Measurements from ENCODE around the gene LYZL6. TPM values are rescaled to one million over a fixed set of nuclear protein-coding genes. Genes with fewer than 3 reads are reported as not detected.

The LYZL6 gene
- total RNA-seq, 1 experiment from 2014 or later = not detected

DNA sequence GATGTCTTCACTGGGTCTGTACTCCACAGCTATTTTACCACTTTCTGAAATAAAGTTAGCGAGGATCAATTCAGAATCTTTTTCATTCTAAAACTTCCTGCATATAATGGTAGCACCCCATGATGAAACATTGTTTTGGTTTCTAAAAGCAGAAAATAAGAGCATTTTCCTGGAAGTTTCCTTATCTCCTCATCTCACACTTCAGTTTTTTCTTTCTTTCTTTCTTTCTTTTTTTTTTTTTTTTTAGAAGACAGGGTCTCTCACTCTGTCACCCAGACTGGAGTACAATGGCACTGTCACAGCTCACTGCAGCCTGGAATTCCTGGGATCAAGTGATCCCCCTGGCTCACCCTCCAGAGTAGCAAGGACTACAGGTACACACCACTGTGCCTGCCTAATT, 23.3 kb downstream of the LYZL6 start:
- Histone ChIP-seq H3K4me1 (ENCODE audit: low read length) (no peaks in the 10 kb centered on the region), H3K27me3 (ENCODE audit: low read length) (no peaks in the 10 kb centered on the region), H3K9me2 (replicated peaks; ENCODE audit: insufficient read depth, low read length) (no peaks in the 10 kb centered on the region), H3K4me3 (ENCODE audit: low read length) (no peak overlapping the region), H3K9me3 (ENCODE audit: low read length) (no peaks in the 10 kb centered on the region), H3K4me2 (ENCODE audit: low read depth, low read length, poor library complexity, severe bottlenecking) (no peak overlapping the region), H3K36me3 (ENCODE audit: insufficient read depth, low read length) (peaks cover 4% of the 10 kb centered on the region; the same call in 1 of the 2 replicates), H3K27ac (ENCODE audit: low read length) (no peak overlapping the region), H2AFZ (ENCODE audit: low read length) (no peak overlapping the region), H3K9ac (ENCODE audit: low read length) (no peak overlapping the region), H3K79me2 (ENCODE audit: low read length) (no peaks in the 10 kb centered on the region), H4K20me1 (ENCODE audit: insufficient read depth, low read depth, low read length) (no peaks in the 10 kb centered on the region)
- no peak for DNase-seq

DNA sequence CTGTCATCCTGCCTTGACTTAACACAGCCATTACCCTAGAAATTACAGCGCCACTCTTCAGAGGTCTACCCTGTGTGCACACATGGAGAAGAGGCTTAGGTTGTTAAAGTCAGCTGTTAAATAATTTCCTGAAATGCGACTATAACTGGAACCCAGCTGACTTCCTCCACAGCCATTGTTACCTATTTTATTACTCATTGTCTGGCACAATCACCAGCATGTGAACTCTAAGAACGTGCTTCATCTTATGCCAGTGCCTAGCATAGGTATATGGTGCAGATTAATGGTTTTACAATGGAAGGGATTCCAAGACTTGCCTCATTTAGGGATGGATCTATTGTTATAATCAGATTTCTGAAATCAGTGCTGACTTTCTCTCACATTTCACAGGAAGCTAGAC, 24.8 kb downstream of the LYZL6 start:
- Histone ChIP-seq H3K79me2 (ENCODE audit: low read length) (no peaks in the 10 kb centered on the region), H3K4me1 (ENCODE audit: low read length) (no peaks in the 10 kb centered on the region), H3K9me2 (replicated peaks; ENCODE audit: insufficient read depth, low read length) (no peaks in the 10 kb centered on the region), H3K36me3 (ENCODE audit: insufficient read depth, low read length) (no peaks in the 10 kb centered on the region), H3K9ac (ENCODE audit: low read length) (no peak overlapping the region), H3K4me3 (ENCODE audit: low read length) (no peak overlapping the region), H2AFZ (ENCODE audit: low read length) (no peak overlapping the region), H3K9me3 (ENCODE audit: low read length) (no peaks in the 10 kb centered on the region), H3K27ac (ENCODE audit: low read length) (no peak overlapping the region), H3K27me3 (ENCODE audit: low read length) (no peaks in the 10 kb centered on the region), H3K4me2 (ENCODE audit: low read depth, low read length, poor library complexity, severe bottlenecking) (no peak overlapping the region), H4K20me1 (ENCODE audit: insufficient read depth, low read depth, low read length) (no peaks in the 10 kb centered on the region)
- DNase-seq = no peak

DNA sequence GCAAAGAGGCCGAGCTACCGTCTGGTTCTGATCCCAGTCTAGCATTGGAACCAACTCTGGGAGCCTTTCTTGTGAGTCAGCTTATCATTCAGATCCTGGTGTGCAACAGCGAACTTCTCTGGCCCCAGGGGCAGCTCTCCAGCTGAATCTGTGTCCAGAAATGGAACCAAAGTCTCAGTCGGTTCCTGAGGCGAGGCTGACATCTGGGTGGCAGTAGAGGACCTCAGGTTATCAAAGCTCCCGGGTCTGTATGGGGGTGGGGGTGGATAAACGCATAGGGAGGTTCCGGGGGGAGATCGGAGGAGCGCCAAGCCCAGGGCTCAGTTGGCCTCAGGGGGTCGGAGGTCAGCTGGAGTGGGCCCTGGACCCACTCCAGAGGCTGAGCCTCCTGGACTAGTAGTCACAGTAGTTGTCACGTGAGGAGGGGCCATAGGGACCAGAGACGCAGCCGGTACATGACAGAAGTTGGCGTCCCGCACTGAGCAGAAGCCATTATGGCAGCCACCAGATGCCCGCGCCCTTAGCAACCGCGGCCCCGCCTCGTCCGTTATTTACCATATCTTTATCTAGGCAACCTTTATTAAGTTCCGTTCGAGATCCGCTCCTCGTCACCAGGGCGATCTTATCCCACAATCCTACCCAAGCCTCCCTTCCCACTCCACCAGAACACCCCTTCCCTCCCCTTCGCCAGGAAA, 25.8 kb downstream of the LYZL6 start:
- Histone ChIP-seq H3K4me2 (ENCODE audit: low read depth, low read length, poor library complexity, severe bottlenecking) (no peak overlapping the region), H2AFZ (ENCODE audit: low read length) (no peak overlapping the region), H3K9ac (ENCODE audit: low read length) (no peak overlapping the region), H3K4me1 (ENCODE audit: low read length) (no peaks in the 10 kb centered on the region), H3K27me3 (ENCODE audit: low read length) (no peaks in the 10 kb centered on the region), H3K79me2 (ENCODE audit: low read length) (no peaks in the 10 kb centered on the region), H3K36me3 (ENCODE audit: insufficient read depth, low read length) (no peaks in the 10 kb centered on the region), H3K27ac (ENCODE audit: low read length) (no peak overlapping the region), H3K9me3 (ENCODE audit: low read length) (no peaks in the 10 kb centered on the region), H3K9me2 (replicated peaks; ENCODE audit: insufficient read depth, low read length) (no peaks in the 10 kb centered on the region), H3K4me3 (ENCODE audit: low read length) (no peak overlapping the region), H4K20me1 (ENCODE audit: insufficient read depth, low read depth, low read length) (no peaks in the 10 kb centered on the region)
- no peak for DNase-seq

DNA sequence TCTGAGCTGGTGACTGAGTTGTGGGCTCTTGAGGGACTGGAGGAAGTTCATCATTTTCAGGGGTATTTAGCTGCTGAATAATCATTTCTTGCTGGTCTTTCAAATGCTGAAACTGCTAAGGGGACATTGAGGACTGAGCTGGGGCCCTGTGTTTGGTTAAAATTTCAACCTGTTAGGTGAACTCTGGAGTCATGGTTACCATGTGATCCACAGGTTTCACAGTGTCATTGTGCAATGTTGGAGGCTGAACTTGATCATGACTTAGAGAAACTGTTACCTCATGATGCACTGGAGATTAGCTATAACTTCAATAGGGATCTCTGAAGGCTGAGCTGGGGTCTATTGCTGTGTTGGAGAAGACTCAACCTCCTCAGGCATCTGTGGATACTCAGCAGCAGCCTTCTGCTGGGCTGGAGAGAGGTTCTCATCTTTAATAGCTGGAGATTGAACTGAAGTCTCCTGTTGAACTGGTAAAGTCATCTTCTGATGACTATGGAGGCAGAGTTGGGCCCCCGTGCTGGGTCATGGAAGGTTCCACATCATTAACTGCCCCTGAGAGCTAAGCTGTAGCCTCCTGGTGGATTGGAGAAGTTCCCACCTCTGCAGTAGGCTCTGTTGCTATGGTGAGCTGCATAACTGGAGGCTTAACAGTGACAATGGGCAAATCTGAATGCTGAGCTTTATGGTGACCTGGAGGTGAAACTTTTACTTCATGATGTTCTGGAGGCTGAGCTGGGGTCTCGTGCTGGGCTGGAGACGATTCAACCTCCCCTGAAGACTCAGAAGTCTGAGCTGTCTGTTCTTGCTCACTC, 28.2 kb downstream of the LYZL6 start:
- no peak overlapping the region for H2AFZ ChIP-seq (ENCODE audit: low read length)
- no peak overlapping the region for H3K4me3 ChIP-seq (ENCODE audit: low read length)
- no peaks in the 10 kb centered on the region for H3K36me3 ChIP-seq (ENCODE audit: insufficient read depth, low read length)
- no peaks in the 10 kb centered on the region for H3K27me3 ChIP-seq (ENCODE audit: low read length)
- H3K9me2 ChIP-seq (replicated peaks; ENCODE audit: insufficient read depth, low read length) = no peaks in the 10 kb centered on the region
- no peaks in the 10 kb centered on the region for H3K9me3 ChIP-seq (ENCODE audit: low read length)
- no peaks in the 10 kb centered on the region for H3K4me1 ChIP-seq (ENCODE audit: low read length)
- peak; percentile 49 for DNase-seq
- H4K20me1 ChIP-seq (ENCODE audit: insufficient read depth, low read depth, low read length) = no peaks in the 10 kb centered on the region
- H3K79me2 ChIP-seq (ENCODE audit: low read length) = no peaks in the 10 kb centered on the region
- H3K4me2 ChIP-seq (ENCODE audit: low read depth, low read length, poor library complexity, severe bottlenecking) = no peak overlapping the region
- no peak overlapping the region for H3K9ac ChIP-seq (ENCODE audit: low read length)
- no peak overlapping the region for H3K27ac ChIP-seq (ENCODE audit: low read length)

DNA sequence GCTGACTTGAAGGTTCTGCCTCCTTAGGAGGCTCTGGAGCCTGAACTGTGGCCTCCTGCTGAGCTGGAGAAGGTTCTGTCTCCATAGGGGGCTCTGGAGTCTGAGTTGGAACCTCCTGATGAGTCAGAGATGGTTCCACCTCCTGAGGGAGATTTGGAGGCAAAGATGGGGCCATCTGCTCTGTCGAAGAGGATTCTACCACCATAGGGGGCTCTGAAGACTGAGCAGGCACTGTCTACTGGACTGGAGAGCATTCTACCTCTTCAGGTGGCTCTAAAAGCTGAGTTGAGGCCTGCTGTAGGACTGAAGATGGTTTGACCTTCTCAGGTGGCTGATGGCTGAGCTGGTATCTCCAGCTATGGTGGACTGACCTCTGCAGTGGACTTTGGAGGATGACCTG, 29.2 kb downstream of the LYZL6 start:
- no peak overlapping the region for H3K27ac ChIP-seq (ENCODE audit: low read length)
- no peaks in the 10 kb centered on the region for H3K9me2 ChIP-seq (replicated peaks; ENCODE audit: insufficient read depth, low read length)
- no peak overlapping the region for H3K4me3 ChIP-seq (ENCODE audit: low read length)
- no peak for DNase-seq
- H3K36me3 ChIP-seq (ENCODE audit: insufficient read depth, low read length) = no peaks in the 10 kb centered on the region
- no peaks in the 10 kb centered on the region for H3K4me1 ChIP-seq (ENCODE audit: low read length)
- H3K4me2 ChIP-seq (ENCODE audit: low read depth, low read length, poor library complexity, severe bottlenecking) = no peak overlapping the region
- H4K20me1 ChIP-seq (ENCODE audit: insufficient read depth, low read depth, low read length) = no peaks in the 10 kb centered on the region
- H3K79me2 ChIP-seq (ENCODE audit: low read length) = no peaks in the 10 kb centered on the region
- H2AFZ ChIP-seq (ENCODE audit: low read length) = no peak overlapping the region
- no peak overlapping the region for H3K9ac ChIP-seq (ENCODE audit: low read length)
- H3K9me3 ChIP-seq (ENCODE audit: low read length) = no peaks in the 10 kb centered on the region
- H3K27me3 ChIP-seq (ENCODE audit: low read length) = no peaks in the 10 kb centered on the region

DNA sequence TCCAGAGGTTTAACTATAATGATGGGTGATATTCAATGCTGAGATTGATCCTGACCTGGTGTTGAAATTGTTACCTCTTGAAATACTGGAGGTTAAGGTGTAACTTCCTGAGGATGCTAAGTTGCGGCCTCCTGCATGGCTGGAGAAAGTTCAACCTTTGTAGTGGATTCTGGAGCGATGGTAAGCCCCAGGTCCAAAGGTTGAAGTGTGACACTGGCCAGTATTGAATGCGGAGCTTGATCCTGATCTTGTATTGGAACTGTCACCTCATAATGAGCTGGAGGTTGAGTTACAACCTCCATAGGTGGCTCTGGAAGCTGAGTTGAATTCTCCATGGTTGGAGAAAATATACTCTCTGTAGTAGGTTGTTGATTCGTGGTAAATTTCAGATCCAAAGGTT, 29.9 kb downstream of the LYZL6 start:
- H2AFZ ChIP-seq (ENCODE audit: low read length) = no peak overlapping the region
- H3K4me1 ChIP-seq (ENCODE audit: low read length) = no peaks in the 10 kb centered on the region
- no peaks in the 10 kb centered on the region for H3K36me3 ChIP-seq (ENCODE audit: insufficient read depth, low read length)
- H3K9me2 ChIP-seq (replicated peaks; ENCODE audit: insufficient read depth, low read length) = no peaks in the 10 kb centered on the region
- no peak overlapping the region for H3K9ac ChIP-seq (ENCODE audit: low read length)
- H3K27ac ChIP-seq (ENCODE audit: low read length) = no peak overlapping the region
- no peak overlapping the region for H3K4me3 ChIP-seq (ENCODE audit: low read length)
- H4K20me1 ChIP-seq (ENCODE audit: insufficient read depth, low read depth, low read length) = no peaks in the 10 kb centered on the region
- no peaks in the 10 kb centered on the region for H3K79me2 ChIP-seq (ENCODE audit: low read length)
- H3K27me3 ChIP-seq (ENCODE audit: low read length) = no peaks in the 10 kb centered on the region
- H3K4me2 ChIP-seq (ENCODE audit: low read depth, low read length, poor library complexity, severe bottlenecking) = no peak overlapping the region
- no peak for DNase-seq
- H3K9me3 ChIP-seq (ENCODE audit: low read length) = no peaks in the 10 kb centered on the region

DNA sequence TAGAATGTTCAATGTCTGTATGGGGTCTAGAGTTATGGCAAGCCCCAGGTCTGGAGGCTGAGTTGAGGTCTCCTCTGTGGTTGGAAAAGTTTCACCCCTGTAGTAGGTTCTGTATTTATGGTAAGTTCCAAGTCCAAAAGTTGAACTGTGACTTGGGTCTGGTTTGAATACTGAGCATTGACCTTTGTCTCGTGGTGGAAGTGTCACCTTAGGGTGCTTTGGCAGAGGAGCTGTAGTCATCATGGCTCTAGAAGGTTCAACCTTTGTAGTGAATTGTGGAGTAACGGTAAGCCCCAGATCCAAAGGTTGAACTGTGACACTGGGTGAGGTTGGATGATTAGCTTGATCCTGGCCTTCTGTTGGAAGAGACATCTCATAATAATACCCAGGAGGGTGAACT, 30.6 kb downstream of the LYZL6 start:
- Histone ChIP-seq H2AFZ (ENCODE audit: low read length) (no peak overlapping the region), H3K79me2 (ENCODE audit: low read length) (no peaks in the 10 kb centered on the region), H3K4me2 (ENCODE audit: low read depth, low read length, poor library complexity, severe bottlenecking) (no peak overlapping the region)

DNA sequence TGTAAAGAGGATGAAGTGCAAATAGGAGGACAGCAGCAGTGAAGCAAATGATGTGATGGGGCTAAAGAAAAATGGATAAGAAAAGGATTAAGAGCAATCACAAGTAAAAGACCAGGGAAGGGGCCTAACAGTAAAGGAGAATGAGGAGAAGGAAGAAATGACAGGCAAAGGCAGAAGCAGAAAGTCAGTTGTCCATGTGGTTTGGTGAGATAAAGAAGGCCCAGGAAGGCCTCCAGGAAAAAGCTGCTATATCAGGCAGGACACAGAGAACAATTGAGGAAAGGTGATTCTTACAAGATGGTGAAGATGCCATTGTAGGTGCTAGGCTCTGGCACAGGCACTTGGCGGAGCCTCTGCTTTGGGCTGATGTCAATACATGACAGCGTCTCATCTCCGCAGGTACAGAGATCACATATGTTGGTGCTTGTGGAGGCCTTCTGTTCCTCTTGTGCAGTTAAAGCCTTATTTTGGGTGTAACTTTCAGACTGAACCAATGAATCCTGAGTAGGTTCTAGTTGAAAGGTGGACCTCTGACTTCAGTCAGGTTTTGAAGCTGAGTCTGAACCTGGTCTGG, 31.1 kb downstream of the LYZL6 start:
- no peak overlapping the region for H2AFZ ChIP-seq (ENCODE audit: low read length)
- no peak overlapping the region for H3K9ac ChIP-seq (ENCODE audit: low read length)

More for the DNA sequence above, 30.6 kb downstream of the LYZL6 start:
- no peak overlapping the region for H3K27ac ChIP-seq (ENCODE audit: low read length)
- no peak overlapping the region for H3K9ac ChIP-seq (ENCODE audit: low read length)
- H3K4me1 ChIP-seq (ENCODE audit: low read length) = no peaks in the 10 kb centered on the region
- no peaks in the 10 kb centered on the region for H3K36me3 ChIP-seq (ENCODE audit: insufficient read depth, low read length)
- no peaks in the 10 kb centered on the region for H3K9me3 ChIP-seq (ENCODE audit: low read length)
- no peaks in the 10 kb centered on the region for H4K20me1 ChIP-seq (ENCODE audit: insufficient read depth, low read depth, low read length)
- no peak overlapping the region for H3K4me3 ChIP-seq (ENCODE audit: low read length)
- DNase-seq = no peak
- H3K9me2 ChIP-seq (replicated peaks; ENCODE audit: insufficient read depth, low read length) = no peaks in the 10 kb centered on the region
- H3K27me3 ChIP-seq (ENCODE audit: low read length) = no peaks in the 10 kb centered on the region

More for the DNA sequence above, 31.1 kb downstream of the LYZL6 start:
- H3K4me1 ChIP-seq (ENCODE audit: low read length) = no peaks in the 10 kb centered on the region
- no peak overlapping the region for H3K4me3 ChIP-seq (ENCODE audit: low read length)
- no peaks in the 10 kb centered on the region for H4K20me1 ChIP-seq (ENCODE audit: insufficient read depth, low read depth, low read length)
- H3K79me2 ChIP-seq (ENCODE audit: low read length) = no peaks in the 10 kb centered on the region
- H3K27ac ChIP-seq (ENCODE audit: low read length) = no peak overlapping the region
- no peaks in the 10 kb centered on the region for H3K9me3 ChIP-seq (ENCODE audit: low read length)
- H3K27me3 ChIP-seq (ENCODE audit: low read length) = no peaks in the 10 kb centered on the region
- no peaks in the 10 kb centered on the region for H3K36me3 ChIP-seq (ENCODE audit: insufficient read depth, low read length)
- H3K9me2 ChIP-seq (replicated peaks; ENCODE audit: insufficient read depth, low read length) = no peaks in the 10 kb centered on the region
- no peak for DNase-seq
- H3K4me2 ChIP-seq (ENCODE audit: low read depth, low read length, poor library complexity, severe bottlenecking) = no peak overlapping the region

Data from Karpas-422 (cell line).